Measurements from ENCODE around the gene RNF144A. TPM values are rescaled to one million over a fixed set of nuclear protein-coding genes. Genes with fewer than 3 reads are reported as not detected.

RNF144A gene
- total and polyA plus RNA-seq, 12 donors = 13.0 to 103 (median 42.3) TPM

DNA sequence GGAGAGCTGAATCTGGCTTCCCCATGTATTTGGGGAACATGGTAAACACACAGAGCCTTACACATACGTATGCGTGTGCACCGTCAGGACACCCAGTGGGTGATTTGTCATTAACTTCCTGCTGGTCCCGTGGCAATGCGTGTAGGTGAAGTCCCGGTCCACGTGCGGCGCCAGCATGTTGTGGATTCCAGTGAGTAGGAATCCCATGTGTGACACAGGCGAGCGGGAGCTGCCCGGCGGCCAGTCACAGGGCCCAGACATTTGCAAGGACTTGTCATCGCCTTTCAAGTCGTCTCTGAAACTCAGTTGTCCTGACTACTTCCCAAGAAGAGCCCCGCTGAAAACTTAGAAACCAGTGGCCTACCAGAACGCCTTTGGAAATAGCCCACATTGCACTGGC lies 102.0 kb downstream of the RNF144A start:
- intact Hi-C loops (cut with DNase I) = no loop called here
- peak in 1 of 7 donors; percentile 59 for DNase-seq
- 92 to 98% (median 95%) methylated on average over 17 of the region's 17 CpGs for WGBS, 4 donors
- H3K36me3 ChIP-seq (replicated peaks in 1 of 2) = peaks cover 0 to 10% of the 10 kb centered on the region in 2 donors
- H3K9me3 ChIP-seq (replicated peaks in 1 of 3) = no peaks in the 10 kb centered on the region
- H3K4me1 ChIP-seq (replicated peaks in 1 of 2) = peaks cover 64 to 85% of the 10 kb centered on the region in 2 donors
- peak overlapping the region in 2 of 5 donors; percentile 89 to 90 for H3K27ac ChIP-seq
- no peaks in the 10 kb centered on the region for H3K27me3 ChIP-seq
- no peak overlapping the region for H3K4me3 ChIP-seq
- no peak for TF ChIP-seq POLR2A (IDR thresholded peaks at IDR 0.05)
- TF ChIP-seq, protein P1, sequence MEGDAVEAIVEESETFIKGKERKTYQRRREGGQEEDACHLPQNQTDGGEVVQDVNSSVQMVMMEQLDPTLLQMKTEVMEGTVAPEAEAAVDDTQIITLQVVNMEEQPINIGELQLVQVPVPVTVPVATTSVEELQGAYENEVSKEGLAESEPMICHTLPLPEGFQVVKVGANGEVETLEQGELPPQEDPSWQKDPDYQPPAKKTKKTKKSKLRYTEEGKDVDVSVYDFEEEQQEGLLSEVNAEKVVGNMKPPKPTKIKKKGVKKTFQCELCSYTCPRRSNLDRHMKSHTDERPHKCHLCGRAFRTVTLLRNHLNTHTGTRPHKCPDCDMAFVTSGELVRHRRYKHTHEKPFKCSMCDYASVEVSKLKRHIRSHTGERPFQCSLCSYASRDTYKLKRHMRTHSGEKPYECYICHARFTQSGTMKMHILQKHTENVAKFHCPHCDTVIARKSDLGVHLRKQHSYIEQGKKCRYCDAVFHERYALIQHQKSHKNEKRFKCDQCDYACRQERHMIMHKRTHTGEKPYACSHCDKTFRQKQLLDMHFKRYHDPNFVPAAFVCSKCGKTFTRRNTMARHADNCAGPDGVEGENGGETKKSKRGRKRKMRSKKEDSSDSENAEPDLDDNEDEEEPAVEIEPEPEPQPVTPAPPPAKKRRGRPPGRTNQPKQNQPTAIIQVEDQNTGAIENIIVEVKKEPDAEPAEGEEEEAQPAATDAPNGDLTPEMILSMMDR (IDR thresholded peaks at IDR 0.05) = no peak

DNA sequence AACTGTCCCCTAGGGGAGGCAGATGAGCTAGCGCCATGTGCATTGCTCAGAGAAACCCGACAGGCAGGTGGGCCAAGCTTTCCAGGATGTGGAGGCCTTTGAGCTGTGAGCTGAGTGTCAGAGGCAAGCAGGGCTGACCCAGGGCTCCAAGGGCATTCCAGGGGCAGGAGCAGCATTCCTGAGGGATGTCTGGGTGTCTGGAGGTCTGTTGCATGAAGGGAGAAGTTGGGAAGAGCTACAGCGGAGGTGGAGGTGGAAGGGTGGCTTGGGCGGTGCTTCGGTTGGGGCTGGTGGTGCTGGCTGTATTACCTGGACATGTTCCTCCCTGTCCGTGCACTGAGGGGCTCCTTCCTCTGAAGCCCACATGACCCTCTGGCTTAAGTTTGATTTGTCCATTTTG lies 102.8 kb downstream of the RNF144A start:
- intact Hi-C loops (cut with DNase I) = loop anchor here in 1 of 2 donors (5.0 kb wide), 1 partner anchor 98 kb away; no protein-coding TSS in a partner anchor
- Histone ChIP-seq H3K4me3 (no peak overlapping the region), H3K36me3 (replicated peaks in 1 of 2) (peaks cover 0 to 10% of the 10 kb centered on the region in 2 donors)

DNA sequence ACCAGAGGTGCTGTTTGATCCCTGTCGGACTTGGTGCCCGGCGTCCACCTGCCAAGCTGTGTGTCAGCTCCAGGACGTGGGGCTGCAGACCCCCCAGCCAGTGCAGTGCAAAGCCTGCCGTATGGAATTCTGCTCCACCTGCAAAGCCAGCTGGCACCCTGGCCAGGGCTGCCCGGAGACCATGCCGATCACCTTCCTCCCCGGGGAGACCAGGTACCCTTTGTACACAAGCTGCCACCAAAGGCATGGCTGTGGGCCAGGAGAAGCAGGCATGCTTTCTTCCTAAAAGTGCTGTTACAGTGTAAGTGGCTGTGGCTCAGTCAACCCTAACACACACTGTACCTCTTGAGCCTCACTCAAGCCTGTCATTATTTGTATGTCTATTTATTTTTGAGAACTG lies 103.3 kb downstream of the RNF144A start:
- intact Hi-C loops (cut with DNase I) = loop anchor here in 1 of 2 donors (5.0 kb wide), 1 partner anchor 98 kb away; no protein-coding TSS in a partner anchor
- Histone ChIP-seq H3K36me3 (replicated peaks in 1 of 2) (peaks cover 0 to 10% of the 10 kb centered on the region in 2 donors), H3K4me3 (no peak overlapping the region), H3K27me3 (no peaks in the 10 kb centered on the region), H3K27ac (peak overlapping the region in 2 of 5 donors; percentile 89 to 90), H3K9me3 (replicated peaks in 1 of 3) (no peaks in the 10 kb centered on the region), H3K4me1 (replicated peaks in 1 of 2) (peaks cover 58 to 85% of the 10 kb centered on the region in 2 donors)
- WGBS, 4 donors = 88 to 99% (median 94%) methylated on average over 6 to 8 of the region's 8 CpGs
- no peak for TF ChIP-seq POLR2A (IDR thresholded peaks at IDR 0.05)
- TF ChIP-seq, protein P1 (IDR thresholded peaks at IDR 0.05) = no peak
- DNase-seq = peak in 1 of 7 donors; percentile 50

More for the DNA sequence above, 102.8 kb downstream of the RNF144A start:
- Histone ChIP-seq H3K27ac (peak overlapping the region in 3 of 5 donors; percentile 13 to 90 (median 89)), H3K9me3 (replicated peaks in 1 of 3) (no peaks in the 10 kb centered on the region), H3K4me1 (replicated peaks in 1 of 2) (peaks cover 61 to 85% of the 10 kb centered on the region in 2 donors), H3K27me3 (no peaks in the 10 kb centered on the region)
- peak in 1 of 7 donors; percentile 53 for DNase-seq
- WGBS, 4 donors = 85 to 94% (median 91%) methylated on average over 5 to 6 of the region's 6 CpGs
- TF ChIP-seq POLR2A (IDR thresholded peaks at IDR 0.05) = no peak

DNA sequence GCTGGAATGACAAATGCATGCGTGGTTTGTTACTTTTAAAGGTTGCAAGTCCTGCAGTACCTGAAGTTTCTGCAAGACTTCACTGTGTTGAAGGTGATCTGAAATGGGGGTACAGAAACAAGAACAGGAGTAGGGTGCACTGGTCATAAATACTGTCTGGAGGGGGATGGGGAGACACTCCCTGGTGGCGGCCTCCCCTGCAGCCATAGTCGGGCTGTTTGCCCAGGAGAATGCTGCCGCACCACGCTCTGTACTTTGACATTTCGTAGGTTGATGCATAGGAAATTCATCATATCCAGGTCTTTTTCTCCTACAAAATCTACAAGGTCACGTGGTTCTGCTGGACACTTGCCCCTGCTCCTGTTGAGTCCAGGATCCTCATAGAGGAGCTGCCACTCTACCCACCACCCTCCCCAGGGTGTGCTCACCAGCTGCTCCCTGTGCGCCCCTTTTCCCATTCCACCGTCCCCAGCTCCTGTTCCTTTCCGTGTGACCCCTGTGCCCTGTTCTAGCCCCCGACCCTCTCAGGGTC lies 103.8 kb downstream of the RNF144A start:
- WGBS, 4 donors = 74 to 87% (median 78%) methylated on average over 11 of the region's 11 CpGs
- peaks cover 57 to 84% of the 10 kb centered on the region in 2 donors for H3K4me1 ChIP-seq (replicated peaks in 1 of 2)
- no peaks in the 10 kb centered on the region for H3K27me3 ChIP-seq
- peaks cover 0 to 10% of the 10 kb centered on the region in 2 donors for H3K36me3 ChIP-seq (replicated peaks in 1 of 2)
- peak overlapping the region in 4 of 5 donors; percentile 25 to 90 (median 74) for H3K27ac ChIP-seq
- no peak overlapping the region for H3K4me3 ChIP-seq
- no peaks in the 10 kb centered on the region for H3K9me3 ChIP-seq (replicated peaks in 1 of 3)
- intact Hi-C loops (cut with DNase I) = loop anchor here in 1 of 2 donors (5.0 kb wide), 1 partner anchor 99 kb away; no protein-coding TSS in a partner anchor
- peak in 1 of 7 donors; percentile 43 for DNase-seq
- TF ChIP-seq, protein P1 (IDR thresholded peaks at IDR 0.05) = no peak
- no peak for TF ChIP-seq POLR2A (IDR thresholded peaks at IDR 0.05)
